UCSD-AML1 (cell line): ENCODE data around the gene UCP3.
"Not testable (repeated sequence)": the region's sequence is repeated elsewhere in the genome, so short reads cannot be mapped to it uniquely, and the experiment has no call there.

Experiments used
- DNase-seq: peaks from one replicate; lab custom pipeline; 2025; ENCODE audit not compliant: unreplicated experiment; lab: John Stamatoyannopoulos, UW

The UCP3 gene

GRCh38 chr11:74000307-74001133 is 8.4 kb downstream of the UCP3 start:
- DNase-seq = no peak

GRCh38 chr11:73999581-74000306 is 9.1 kb downstream of the UCP3 start:
- DNase-seq = no peak

GRCh38 chr11:73998846-73999575 is 9.9 kb downstream of the UCP3 start:
- DNase-seq = no peak

GRCh38 chr11:73997120-73997770 is 11.6 kb downstream of the UCP3 start:
- no peak for DNase-seq

- no peak for DNase-seq
These were observed 12.6 kb downstream of the UCP3 start for GRCh38 chr11:73996161-73996747.

GRCh38 chr11:73995731-73996130 is 13.2 kb downstream of the UCP3 start:
- no peak for DNase-seq

GRCh38 chr11:73995247-73995646 is 13.6 kb downstream of the UCP3 start:
- DNase-seq = no peak

GRCh38 chr11:73991471-73992006 is 17.3 kb downstream of the UCP3 start:
- DNase-seq = no peak

GRCh38 chr11:73990730-73991129 is 18.2 kb downstream of the UCP3 start:
- DNase-seq = no peak

- no peak for DNase-seq
These were observed 19.7 kb downstream of the UCP3 start for GRCh38 chr11:73989156-73989555.

- DNase-seq = no peak
These were observed 20.7 kb downstream of the UCP3 start for GRCh38 chr11:73988227-73988626.

GRCh38 chr11:73985661-73986060 is 23.2 kb downstream of the UCP3 start:
- DNase-seq = not testable (repeated sequence)

GRCh38 chr11:73983741-73984538 is 24.9 kb downstream of the UCP3 start:
- no peak for DNase-seq

GRCh38 chr11:73982990-73983740 is 25.7 kb downstream of the UCP3 start:
- DNase-seq = peak; percentile 95

GRCh38 chr11:73982595-73982989 is 26.3 kb downstream of the UCP3 start, which contains the start of gene UCP2:
UCP2 (minus strand) TSS chr11:73982843; CDS start chr11:73978378, 4,465 bp downstream.
- DNase-seq = peak; percentile 92

- DNase-seq = no peak
These were observed 27.7 kb downstream of the UCP3 start for GRCh38 chr11:73981051-73981805.

- DNase-seq = peak; percentile 57
These were observed 28.6 kb downstream of the UCP3 start for GRCh38 chr11:73980001-73980961.
